Measurements from ENCODE around the gene ZKSCAN1. TPM values are rescaled to one million over a fixed set of nuclear protein-coding genes. Genes with fewer than 3 reads are reported as not detected.

Gene ZKSCAN1
- total RNA-seq, 4 donors from 2014 or later: 20.9 to 96.7 (median 53.6) TPM

- Histone ChIP-seq H3K4me1 (peaks cover 0 to 3% of the 10 kb centered on the region in 2 donors), H3K4me3 (no peak overlapping the region), H3K27ac (no peak overlapping the region), H3K9me3 (no peaks in the 10 kb centered on the region), H3K27me3 (no peaks in the 10 kb centered on the region), H3K36me3 (no peaks in the 10 kb centered on the region)
- TF ChIP-seq CTCF (IDR thresholded peaks at IDR 0.05) (no peak), POLR2A (IDR thresholded peaks at IDR 0.05) (no peak)
- DNase-seq: no peak
- intact Hi-C loops (cut with DNase I; ENCODE audit: low total_unique reads): no loop called here
Observed at GRCh38 chr7:100064162-100064561, 48.8 kb downstream of the ZKSCAN1 start.

DNA sequence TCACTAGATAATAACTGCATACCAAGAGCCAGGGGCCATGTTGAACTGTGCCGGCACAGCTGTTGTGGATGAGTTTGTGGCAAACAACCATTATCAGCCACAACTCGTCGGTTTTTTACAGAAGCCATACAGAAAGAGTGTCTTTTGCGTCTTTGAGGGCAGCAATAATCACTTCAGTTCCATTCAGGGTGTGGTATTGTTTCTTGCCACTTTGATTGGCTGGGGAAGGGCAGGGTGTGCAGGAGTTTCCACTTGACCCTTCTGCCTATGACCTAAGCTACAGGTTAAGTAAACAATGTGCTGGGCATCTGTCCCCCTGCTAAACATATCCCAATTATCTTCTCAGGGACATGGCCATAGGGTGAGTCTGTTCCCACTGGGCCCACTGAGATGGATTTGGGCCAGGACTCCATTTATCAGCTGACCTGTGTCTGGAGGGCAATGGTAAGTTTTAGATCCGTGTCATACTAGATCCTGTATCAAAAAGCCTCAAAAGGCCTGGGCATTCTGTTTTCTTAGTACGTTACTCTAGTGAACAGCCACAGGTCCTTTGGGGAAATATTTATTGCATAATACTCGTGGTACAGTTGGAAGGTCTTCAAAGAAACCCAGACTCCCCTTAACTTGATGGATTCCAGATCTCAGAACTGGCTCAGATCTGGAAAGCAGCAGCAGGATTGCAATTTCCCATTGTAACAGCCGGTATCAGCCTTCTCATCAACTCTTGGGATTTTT is 50.2 kb downstream of the ZKSCAN1 start:
- DNase-seq: peak; percentile 26 to 59

GRCh38 chr7:100066953-100067352 is 51.6 kb downstream of the ZKSCAN1 start:
- Histone ChIP-seq H3K36me3 (no peaks in the 10 kb centered on the region), H3K4me3 (no peak overlapping the region), H3K4me1 (peaks cover 0 to 3% of the 10 kb centered on the region in 2 donors), H3K9me3 (peaks cover 0 to 16% of the 10 kb centered on the region in 2 donors), H3K27me3 (no peaks in the 10 kb centered on the region), H3K27ac (no peak overlapping the region)
- no peak for DNase-seq
- intact Hi-C loops (cut with DNase I; ENCODE audit: low total_unique reads): no loop called here
- TF ChIP-seq POLR2A (IDR thresholded peaks at IDR 0.05) (no peak), CTCF (IDR thresholded peaks at IDR 0.05) (no peak)

More for the DNA sequence above, 50.2 kb downstream of the ZKSCAN1 start:
- TF ChIP-seq CTCF (IDR thresholded peaks at IDR 0.05) (no peak), POLR2A (IDR thresholded peaks at IDR 0.05) (no peak)
- H3K4me1 ChIP-seq: peaks cover 0 to 3% of the 10 kb centered on the region in 2 donors
- no peak overlapping the region for H3K4me3 ChIP-seq
- no peaks in the 10 kb centered on the region for H3K36me3 ChIP-seq
- intact Hi-C loops (cut with DNase I; ENCODE audit: low total_unique reads): no loop called here
- peaks cover 0 to 2% of the 10 kb centered on the region in 2 donors for H3K9me3 ChIP-seq
- H3K27ac ChIP-seq: peak overlapping the region; percentile 58 to 63
- H3K27me3 ChIP-seq: no peaks in the 10 kb centered on the region

- Histone ChIP-seq H3K9me3 (peaks cover 0 to 22% of the 10 kb centered on the region in 2 donors), H3K4me1 (peaks cover 0 to 3% of the 10 kb centered on the region in 2 donors), H3K36me3 (no peaks in the 10 kb centered on the region), H3K4me3 (no peak overlapping the region), H3K27me3 (no peaks in the 10 kb centered on the region), H3K27ac (no peak overlapping the region)
- intact Hi-C loops (cut with DNase I; ENCODE audit: low total_unique reads): no loop called here
- DNase-seq: no peak
- no peak for TF ChIP-seq POLR2A (IDR thresholded peaks at IDR 0.05)
- TF ChIP-seq CTCF (IDR thresholded peaks at IDR 0.05): no peak
Observed at GRCh38 chr7:100069991-100070390, 54.6 kb downstream of the ZKSCAN1 start.

GRCh38 chr7:100071018-100071723 is 55.8 kb downstream of the ZKSCAN1 start:
- Histone ChIP-seq H3K4me1 (no peaks in the 10 kb centered on the region), H3K4me3 (no peak overlapping the region), H3K27ac (no peak overlapping the region), H3K9me3 (peaks cover 0 to 22% of the 10 kb centered on the region in 2 donors), H3K27me3 (no peaks in the 10 kb centered on the region), H3K36me3 (no peaks in the 10 kb centered on the region)
- no peak for DNase-seq
- TF ChIP-seq POLR2A (IDR thresholded peaks at IDR 0.05) (no peak), CTCF (IDR thresholded peaks at IDR 0.05) (no peak)
- intact Hi-C loops (cut with DNase I; ENCODE audit: low total_unique reads): no loop called here
